Vagina (tissue), 2 donors: ENCODE results near the gene TMEM204.

Experiments used
- CTCF ChIP-seq, 3 experiments: fragments of 450-650 bp in 2 of 3; fragments of 200-600 bp in 1 of 3; sonication (generic) in 1 of 3; IDR thresholded peaks; one replicate each; pipeline ENCODE4 v1.5.1; 2017 to 2019; ENCODE audit warnings: antibody characterized with exemption in 3 of 3, mild to moderate bottlenecking in 2 of 3, moderate library complexity in 2 of 3
- POLR2A ChIP-seq, 2 donors: fragments of 450-650 bp; IDR thresholded peaks; one replicate each; pipeline ENCODE4 v1.6.1; 2017; ENCODE audit warnings: antibody characterized with exemption in 2 of 2, mild to moderate bottlenecking in 2 of 2, moderate library complexity in 2 of 2

GRCh38 chr16:1514507-1514906 lies 19.0 kb upstream of the TMEM204 start:
- TF ChIP-seq POLR2A (IDR thresholded peaks at IDR 0.05) (no peak), CTCF (IDR thresholded peaks at IDR 0.05) (no peak)
